Epithelial cell of prostate (primary cell): Measurements from ENCODE around the gene CLEC2D.
"Not testable (repeated sequence)": the region's sequence is repeated elsewhere in the genome, so short reads cannot be mapped to it uniquely, and the experiment has no call there.

Experiments used
- DNase-seq: peaks from one replicate; pipeline ENCODE4 v3.0.0-alpha.2; 2011; ENCODE audit warnings: low read depth, low spot score
- H3K27ac ChIP-seq: fragments of 450-650 bp; 2 replicates; pipeline ENCODE4 v1.5.1; 2017; ENCODE audit warnings: mild to moderate bottlenecking

CLEC2D gene

DNA sequence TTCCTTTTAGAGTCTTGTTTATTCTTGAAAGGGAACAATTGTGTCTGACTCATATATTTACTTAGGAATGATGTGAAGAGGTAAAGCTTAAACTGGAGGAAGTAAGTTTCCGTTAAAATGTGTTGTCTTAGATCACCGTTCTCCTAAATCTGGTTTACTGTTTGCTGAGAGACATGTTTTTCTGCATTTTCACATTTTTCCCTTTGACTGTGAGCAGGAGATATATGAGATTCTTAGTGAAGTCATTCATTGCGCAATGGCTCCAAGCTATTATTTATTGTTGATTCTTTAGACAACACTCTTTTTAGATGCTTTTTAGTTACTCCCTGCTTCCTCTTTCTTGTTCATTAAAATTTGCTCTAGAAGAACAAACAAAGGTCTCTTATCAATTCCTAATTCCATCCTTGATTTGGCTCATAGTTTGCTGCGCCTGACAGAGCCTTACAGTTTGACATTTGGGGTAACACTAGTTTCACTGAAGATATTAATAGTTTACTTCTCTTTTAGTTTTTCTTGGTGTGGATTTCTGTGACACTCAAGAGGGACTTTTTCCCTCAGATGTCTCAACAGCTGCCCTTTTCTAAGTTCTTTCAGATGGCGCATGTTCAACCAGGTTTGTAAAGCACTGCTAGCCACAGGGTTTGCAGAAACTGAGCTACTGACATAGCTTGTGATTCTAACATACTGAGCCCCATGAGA is 52.0 kb downstream of the CLEC2D start:
- peak; percentile 24 for DNase-seq

DNA sequence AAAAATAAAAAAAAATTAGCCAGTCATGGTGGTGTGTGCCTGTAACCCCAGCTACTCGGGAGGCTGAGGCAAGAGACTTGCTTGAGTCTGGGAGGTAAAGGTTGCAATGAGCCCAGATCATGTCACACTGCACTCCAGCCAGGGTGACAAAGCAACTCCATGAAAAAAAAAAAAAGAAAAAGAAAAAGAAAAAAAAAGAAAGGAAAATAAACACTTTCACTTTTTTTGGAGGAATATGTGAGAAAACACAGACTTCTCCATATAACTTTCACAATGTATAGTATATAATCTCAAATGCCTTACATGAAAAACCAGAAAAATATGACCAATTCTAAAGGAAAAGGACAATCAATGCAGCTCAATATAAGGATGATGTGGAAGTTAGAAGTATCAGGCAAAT is 54.5 kb downstream of the CLEC2D start:
- DNase-seq = no peak
- H3K27ac ChIP-seq = no peak overlapping the region

More for the DNA sequence above, 52.0 kb downstream of the CLEC2D start:
- peak overlapping the region; percentile 2 for H3K27ac ChIP-seq

DNA sequence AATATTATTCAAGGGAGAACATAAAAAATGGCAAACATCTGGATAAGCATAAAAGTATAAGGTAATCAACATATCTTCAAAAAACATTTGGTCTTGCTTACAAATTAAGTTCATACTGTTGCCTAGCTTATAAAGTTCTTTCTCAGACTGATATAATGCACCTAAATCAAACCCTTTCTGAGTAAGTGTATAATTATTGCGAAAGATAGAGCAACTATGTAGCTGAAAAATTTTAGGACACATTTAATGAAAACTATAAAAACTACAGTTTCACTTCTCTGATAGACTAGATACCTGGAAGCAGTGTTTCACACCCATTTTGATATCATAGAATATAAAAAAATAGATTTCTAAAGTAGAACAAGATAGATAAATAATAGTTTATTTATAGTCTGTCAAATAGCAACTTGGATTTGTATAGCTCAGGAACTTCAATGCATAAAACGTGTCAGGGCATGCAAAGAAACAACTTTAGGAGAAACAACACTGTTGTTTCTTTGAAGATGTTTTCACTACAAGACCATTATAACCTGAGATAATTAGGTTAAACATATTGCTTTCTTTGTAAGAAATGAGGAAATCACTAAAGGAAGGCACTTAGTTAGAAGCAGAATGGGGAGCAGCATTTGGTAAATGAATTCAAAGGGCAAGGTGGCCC is 55.8 kb downstream of the CLEC2D start:
- peak overlapping the region; percentile 5 for H3K27ac ChIP-seq
- no peak for DNase-seq

DNA sequence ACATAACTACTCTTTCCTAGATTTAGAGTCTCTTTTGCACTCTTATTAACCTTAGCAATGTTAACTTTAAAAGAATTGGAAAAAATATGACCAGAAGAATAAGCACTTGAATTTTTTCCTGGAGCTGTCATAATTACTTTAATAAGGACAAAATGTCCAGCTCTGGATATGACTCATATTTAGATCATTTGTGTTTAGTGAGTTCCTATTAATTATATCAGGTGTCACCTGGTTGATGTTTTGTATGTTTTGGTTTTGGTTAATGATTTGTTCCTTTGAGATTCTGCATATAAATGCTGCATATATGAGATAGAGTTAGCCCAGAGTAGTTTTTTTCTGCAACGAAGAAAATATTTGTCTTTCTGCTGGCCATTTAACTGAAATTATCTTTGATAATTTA is 58.3 kb downstream of the CLEC2D start:
- no peak for DNase-seq
- no peak overlapping the region for H3K27ac ChIP-seq

DNA sequence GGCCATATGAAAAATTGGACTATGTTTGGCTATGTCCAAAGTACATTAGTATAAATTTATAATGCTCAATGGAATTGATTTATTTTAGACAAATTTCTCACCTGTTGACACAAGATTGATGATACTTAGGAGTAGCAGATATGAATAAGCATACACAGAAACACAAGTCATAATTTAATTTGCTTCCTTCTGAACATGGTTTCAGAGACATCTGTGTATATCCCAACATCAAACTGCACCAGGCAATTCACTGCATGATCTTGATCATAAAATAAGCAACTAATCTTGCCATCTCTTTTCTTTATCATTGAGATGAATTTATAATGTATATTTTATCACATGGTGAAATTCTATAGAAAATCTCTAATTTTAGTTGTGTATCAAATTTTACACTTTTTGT is 59.6 kb downstream of the CLEC2D start:
- H3K27ac ChIP-seq = no peak overlapping the region
- no peak for DNase-seq

DNA sequence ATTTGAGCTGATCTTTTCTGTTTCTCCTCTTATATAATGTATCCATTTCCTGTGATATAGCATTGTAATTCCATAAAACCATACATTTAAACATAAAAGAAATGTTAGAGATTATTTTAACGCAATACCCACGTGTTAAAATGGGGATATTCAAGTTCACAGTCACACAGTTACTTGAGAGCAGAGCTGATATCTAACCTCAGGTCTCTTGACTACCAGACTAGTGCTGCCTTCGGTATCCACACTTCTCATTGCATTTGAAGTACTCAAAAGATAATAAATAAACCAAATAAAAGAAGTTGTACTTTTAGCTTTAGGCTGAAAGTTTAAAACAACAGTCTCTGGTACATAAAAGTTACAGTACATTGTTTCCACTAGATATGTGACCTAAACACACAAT is 60.5 kb downstream of the CLEC2D start:
- H3K27ac ChIP-seq = no peak overlapping the region
- DNase-seq = no peak

DNA sequence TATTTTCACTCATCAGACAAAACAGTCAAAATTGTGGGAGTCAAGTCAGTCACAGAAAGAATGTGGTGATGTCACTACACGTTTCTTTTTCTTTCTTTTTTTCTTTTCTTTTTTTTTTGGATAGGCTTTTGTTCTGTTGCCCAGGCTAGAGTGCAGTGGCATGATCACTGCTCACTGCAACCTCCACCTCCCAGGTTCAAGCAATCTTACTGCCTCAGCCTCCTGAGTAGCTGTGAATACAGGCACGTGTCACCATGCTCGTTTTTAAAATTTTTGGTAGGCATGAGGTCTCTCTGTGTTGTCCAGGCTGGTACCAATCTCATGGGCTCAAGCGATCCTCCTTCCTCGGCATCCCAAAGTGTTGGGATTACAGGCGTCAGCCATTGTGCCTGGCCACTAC is 61.1 kb downstream of the CLEC2D start:
- no peak overlapping the region for H3K27ac ChIP-seq
- no peak for DNase-seq

DNA sequence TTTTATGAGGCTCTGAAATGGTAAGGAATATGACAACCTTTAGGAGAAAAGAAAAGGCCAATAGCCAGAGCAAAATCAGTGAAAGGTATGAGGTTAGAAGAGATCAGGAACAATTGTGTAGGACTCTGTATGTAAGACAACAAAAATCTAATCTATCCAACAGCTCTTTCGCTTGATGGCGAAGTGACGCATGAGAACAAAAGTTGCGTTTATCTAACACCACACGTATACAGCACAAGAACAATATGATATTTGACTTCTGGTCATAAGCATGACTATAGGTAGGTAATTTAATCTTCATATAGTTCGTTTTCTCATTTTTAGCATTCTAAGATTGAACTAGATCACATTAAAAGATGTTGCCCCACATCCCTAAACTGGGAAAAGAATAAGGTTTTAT is 61.9 kb downstream of the CLEC2D start:
- H3K27ac ChIP-seq = no peak overlapping the region
- DNase-seq = no peak

DNA sequence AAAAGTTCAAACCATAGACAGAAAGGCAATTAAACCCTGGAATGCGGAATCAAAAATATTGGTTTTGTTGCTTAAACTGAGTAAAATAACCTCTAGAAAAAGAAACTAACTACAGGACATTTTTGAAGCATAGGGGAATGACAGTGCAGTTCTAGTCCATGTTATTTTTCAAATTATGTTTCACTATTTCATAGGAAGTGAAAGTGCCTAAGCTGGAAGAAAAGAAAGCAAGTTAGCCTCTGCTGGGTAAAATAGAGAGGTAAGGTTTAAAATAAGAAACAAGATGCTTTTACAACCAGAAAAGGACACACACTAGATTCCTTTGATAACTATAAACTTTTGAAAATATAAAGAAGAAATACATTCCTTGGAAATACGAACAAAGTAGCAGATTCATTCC is 62.3 kb downstream of the CLEC2D start:
- no peak for DNase-seq
- no peak overlapping the region for H3K27ac ChIP-seq

DNA sequence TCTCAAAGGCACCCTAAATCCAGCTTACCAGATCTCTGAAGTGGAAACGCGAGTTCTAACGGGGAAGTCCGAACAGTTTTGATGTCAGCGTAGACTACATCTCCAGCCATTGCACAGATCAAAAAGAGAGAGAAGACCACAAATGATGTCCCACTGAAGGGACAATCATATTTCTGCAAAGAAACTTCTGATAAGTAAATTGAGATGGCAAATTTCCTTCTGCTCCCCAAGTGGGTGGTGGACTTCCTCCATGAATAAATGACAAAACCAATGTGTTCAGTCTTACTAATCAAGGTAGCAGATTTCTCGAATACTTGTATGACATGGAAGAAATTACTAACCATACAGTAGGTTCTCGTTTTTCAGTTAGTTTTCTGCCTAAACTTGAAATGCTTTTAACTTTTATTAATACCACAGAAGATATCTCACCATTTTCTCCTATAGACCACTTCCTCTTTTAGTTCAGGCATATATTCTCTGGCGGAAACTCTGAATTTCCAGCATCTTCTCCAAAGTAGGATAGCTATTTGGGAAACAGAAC is 63.5 kb downstream of the CLEC2D start, which contains the start of gene CLECL1:
TSS of gene CLECL1 (minus strand) at position 177 of the 541 bp plus-strand sequence.
- H3K27ac ChIP-seq = no peak within 1 kb of the TSS
- DNase-seq = no peak

DNA sequence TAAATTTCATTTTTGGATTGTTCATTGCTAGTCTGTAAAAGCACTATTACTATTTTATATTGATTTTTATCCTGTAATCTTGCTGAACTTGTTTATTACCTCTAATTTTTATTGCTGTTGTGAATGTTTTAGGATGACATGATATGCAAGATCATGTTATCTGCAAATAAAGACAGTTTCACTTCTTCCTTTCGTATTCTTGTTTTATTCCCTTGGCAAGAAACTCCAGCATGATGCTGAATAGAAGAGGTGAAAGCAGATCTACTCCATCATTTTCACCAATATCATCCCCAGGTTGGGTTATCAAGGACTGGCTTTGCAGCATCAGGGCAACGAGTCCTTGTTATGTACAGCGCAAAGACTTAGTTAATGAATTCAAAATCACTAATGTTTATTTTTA is 66.1 kb downstream of the CLEC2D start:
- H3K27ac ChIP-seq = no peak overlapping the region
- no peak for DNase-seq

DNA sequence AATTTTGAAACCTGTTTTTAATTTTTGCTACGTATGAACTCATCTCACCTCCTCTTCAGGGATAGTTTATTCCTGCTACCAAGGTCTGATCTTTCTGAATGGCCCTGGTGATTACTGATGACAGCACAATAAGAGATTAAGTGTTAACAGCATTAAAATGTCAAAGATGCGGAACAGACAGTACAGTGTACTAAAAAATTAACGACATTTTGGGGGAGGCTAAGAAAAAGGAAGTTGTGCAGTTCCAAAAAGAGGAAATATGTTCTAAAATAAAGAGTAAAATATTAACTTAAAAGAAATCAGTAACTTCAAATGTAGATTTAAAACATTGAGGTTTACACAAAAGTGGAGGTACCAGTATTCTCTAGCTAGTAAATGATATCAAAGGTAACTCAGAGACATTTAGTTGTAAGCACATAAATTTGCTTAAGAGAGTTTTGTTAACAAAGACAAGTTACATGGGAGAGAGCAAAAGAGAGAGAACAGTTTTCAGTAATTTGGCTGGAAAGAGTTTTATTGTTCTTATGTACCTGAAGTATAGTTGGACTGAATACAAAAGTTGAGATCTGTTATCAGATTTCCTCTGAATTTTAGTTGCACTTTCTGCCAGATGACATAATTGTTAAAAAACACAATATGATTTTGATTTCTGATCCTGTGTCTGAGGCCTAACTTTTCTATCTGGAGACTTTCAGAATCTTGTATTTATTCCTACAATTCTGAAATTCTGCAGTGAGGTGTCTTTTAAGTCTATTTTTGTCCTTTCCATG is 67.6 kb downstream of the CLEC2D start:
- no peak overlapping the region for H3K27ac ChIP-seq
- no peak for DNase-seq

DNA sequence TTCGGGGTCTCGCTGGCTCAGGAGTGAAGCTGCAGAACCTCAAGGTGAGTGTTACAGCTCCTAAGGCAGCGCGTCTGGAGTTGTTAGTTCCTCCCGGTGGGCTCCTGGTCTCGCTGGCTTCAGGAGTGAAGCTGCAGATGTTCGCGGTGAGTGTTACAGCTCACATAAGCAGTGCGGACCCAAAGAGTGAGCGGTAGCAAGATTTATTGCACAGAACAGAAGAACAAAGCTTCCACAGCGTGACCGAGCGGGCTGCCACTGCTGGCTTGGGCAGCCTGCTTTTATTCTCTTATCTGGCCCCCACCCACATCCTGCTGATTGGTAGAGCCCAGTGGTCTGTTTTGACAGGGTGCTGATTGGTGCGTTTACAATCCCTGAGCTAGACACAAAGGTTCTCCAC is 69.4 kb downstream of the CLEC2D start:
- not testable (repeated sequence) for DNase-seq, H3K27ac ChIP-seq

DNA sequence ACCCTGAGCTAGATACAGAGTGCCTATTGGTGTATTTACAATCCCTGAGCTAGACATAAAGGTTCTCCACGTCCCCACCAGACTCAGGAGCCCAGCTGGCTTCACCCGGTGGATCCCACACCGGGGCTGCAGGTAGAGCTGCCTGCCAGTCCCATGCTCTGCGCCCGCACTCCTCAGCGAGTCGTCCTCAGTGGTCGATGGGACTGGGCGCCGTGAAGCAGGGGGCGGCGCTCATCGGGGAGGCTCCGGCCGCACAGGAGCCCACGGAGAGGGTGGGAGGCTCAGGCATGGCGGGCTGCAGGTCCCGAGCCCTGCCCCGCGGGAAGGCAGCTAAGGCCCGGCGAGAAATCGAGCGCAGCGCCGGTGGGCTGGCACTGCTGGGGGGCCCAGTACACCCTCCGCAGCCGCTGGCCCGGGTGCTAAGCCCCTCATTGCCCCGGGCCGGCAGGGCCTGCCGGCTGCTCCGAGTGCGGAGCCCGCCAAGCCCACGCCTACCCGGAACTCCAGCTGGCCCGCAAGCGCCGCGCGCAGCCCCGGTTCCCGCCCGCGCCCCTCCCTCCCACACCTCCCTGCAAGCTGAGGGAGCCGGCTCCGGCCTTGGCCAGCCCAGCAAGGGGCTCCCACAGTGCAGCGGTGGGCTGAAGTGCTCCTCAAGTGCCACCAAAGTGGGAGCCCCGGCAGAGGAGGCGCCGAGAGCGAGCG is 70.0 kb downstream of the CLEC2D start:
- not testable (repeated sequence) for H3K27ac ChIP-seq, DNase-seq

DNA sequence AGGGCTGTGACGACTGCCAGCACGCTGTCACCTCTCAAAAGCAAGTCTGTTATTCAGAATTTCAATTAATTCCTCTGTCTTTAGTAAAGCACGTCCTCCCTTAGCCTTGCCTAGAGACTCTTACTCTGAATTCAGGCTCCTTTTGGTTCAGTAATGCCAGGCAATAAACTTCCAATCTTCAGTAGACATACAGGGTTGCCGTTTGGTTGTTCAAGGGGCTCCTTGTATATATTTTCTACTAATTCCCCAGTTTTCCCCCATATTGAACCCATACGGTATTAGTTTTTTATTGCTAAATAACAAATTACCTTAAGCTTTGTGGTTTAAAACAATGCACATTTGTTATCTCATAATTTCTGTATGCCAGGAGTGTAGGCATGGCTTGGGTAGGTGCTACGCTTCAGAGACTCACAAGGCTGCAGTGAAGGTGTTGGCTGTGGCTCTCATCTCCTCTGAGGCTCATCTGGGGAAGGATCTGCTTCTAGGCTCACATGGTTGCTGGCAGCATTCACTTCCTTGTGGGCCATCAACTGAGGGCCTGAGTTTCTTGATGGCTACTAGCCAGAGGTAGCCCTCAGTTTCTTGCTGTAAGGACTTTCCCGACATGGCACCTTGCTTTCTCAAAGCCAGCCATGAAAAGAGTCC is 70.7 kb downstream of the CLEC2D start:
- no peak overlapping the region for H3K27ac ChIP-seq

DNA sequence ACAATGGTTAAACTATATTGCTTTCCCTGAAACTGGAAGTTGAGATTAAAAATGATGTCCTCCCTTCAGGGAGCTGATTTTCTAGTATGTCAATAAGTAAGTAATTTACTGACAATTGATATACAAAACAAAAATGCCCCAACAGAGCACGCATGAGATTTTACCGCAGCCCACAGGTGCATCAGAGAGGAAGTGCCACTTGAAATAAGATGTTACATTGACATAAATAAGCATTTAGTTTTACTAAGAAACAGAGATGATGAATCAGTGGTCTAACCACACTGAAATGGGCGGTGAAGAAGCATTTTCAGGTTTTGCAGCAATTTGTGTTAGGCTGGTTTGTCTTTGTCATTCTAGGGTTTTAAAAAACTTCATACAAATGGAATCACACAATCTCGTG is 72.2 kb downstream of the CLEC2D start:
- no peak for DNase-seq
- no peak overlapping the region for H3K27ac ChIP-seq

More for the DNA sequence above, 70.7 kb downstream of the CLEC2D start:
- no peak for DNase-seq

DNA sequence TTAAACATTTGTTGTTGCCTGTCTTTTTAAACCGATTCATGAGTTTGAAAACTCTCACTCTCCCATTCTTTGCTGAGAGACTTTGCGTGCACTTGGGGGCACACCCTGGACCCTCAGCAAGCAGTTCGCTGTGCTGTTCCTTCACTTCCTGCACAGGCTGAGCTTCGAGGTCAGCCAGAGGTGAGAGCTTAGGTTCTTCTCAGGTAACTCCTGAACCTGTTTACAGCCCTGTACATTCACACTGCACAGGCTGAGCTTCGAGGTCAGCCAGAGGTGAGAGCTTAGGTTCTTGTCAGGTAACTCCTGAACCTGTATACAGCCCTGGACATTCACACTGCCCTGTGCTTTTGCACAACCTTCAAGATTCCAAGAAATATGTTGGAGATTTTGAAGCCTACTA is 73.1 kb downstream of the CLEC2D start:
- DNase-seq = no peak

DNA sequence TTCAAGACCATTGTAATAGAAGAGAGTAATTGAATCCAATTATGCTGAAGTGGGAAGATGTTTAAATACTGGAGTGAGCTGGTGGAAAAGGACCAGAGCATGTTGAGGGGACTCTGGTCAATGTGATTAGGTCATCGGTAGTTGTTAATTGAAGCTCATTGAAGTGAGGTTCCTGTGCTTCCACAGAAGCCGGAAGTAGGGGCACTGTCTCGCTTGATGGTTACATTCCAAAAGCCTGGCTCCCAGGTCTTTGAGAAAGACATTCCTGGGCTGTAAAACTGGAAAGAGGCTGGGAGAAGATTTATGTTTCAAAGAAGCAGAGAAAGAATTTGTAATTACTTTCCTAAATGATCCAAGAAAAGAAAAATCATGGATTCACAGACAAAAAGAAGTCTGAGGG is 75.7 kb downstream of the CLEC2D start:
- DNase-seq = no peak
- no peak overlapping the region for H3K27ac ChIP-seq

More for the DNA sequence above, 73.1 kb downstream of the CLEC2D start:
- no peak overlapping the region for H3K27ac ChIP-seq
